NCI-H446 treated with DMSO at 0.1 percent for 48 hours (cell line): ENCODE measurements around the gene GCLC.
"Not testable (repeated sequence)": the region's sequence is repeated elsewhere in the genome, so short reads cannot be mapped to it uniquely, and the experiment has no call there.

Source experiments
- DNase-seq: peaks from one replicate; lab custom pipeline; 2025; lab: John Stamatoyannopoulos, UW

GCLC gene

GRCh38 chr6:53492860-53493634 lies 51.9 kb downstream of the GCLC start:
- DNase-seq = peak; percentile 51

- no peak for DNase-seq
Measured at GRCh38 chr6:53487080-53487479, 57.8 kb downstream of the GCLC start.

GRCh38 chr6:53486679-53487078 lies 58.2 kb downstream of the GCLC start:
- DNase-seq = no peak

GRCh38 chr6:53484476-53485280 lies 60.2 kb downstream of the GCLC start:
- peak; percentile 19 for DNase-seq

- no peak for DNase-seq
Measured at GRCh38 chr6:53483423-53484353, 61.2 kb downstream of the GCLC start.

- DNase-seq = no peak
Measured at GRCh38 chr6:53481323-53481722, 63.6 kb downstream of the GCLC start.

GRCh38 chr6:53480774-53481173 lies 64.1 kb downstream of the GCLC start:
- DNase-seq = not testable (repeated sequence)

- DNase-seq = no peak
Measured at GRCh38 chr6:53479871-53480270, 65.0 kb downstream of the GCLC start.

- no peak for DNase-seq
Measured at GRCh38 chr6:53476964-53477363, 67.9 kb downstream of the GCLC start.

GRCh38 chr6:53474010-53474409 lies 70.9 kb downstream of the GCLC start:
- DNase-seq = no peak

GRCh38 chr6:53469163-53469562 lies 75.7 kb downstream of the GCLC start:
- no peak for DNase-seq

- DNase-seq = no peak
Measured at GRCh38 chr6:53466257-53466656, 78.6 kb downstream of the GCLC start.

GRCh38 chr6:53465732-53466131 lies 79.2 kb downstream of the GCLC start:
- no peak for DNase-seq

GRCh38 chr6:53464927-53465460 lies 79.9 kb downstream of the GCLC start:
- DNase-seq = no peak

- no peak for DNase-seq
Measured at GRCh38 chr6:53464483-53464882, 80.4 kb downstream of the GCLC start.

- no peak for DNase-seq
Measured at GRCh38 chr6:53461696-53462095, 83.2 kb downstream of the GCLC start.

- DNase-seq = no peak
Measured at GRCh38 chr6:53461041-53461656, 83.8 kb downstream of the GCLC start.

GRCh38 chr6:53458105-53458866 lies 86.6 kb downstream of the GCLC start:
- DNase-seq = no peak

- DNase-seq = no peak
Measured at GRCh38 chr6:53456809-53457208, 88.1 kb downstream of the GCLC start.

GRCh38 chr6:53455678-53456077 lies 89.2 kb downstream of the GCLC start:
- no peak for DNase-seq

GRCh38 chr6:53451165-53451564 lies 93.7 kb downstream of the GCLC start:
- DNase-seq = no peak
